Measurements from ENCODE around the gene MTG2.

Gene MTG2, protein sequence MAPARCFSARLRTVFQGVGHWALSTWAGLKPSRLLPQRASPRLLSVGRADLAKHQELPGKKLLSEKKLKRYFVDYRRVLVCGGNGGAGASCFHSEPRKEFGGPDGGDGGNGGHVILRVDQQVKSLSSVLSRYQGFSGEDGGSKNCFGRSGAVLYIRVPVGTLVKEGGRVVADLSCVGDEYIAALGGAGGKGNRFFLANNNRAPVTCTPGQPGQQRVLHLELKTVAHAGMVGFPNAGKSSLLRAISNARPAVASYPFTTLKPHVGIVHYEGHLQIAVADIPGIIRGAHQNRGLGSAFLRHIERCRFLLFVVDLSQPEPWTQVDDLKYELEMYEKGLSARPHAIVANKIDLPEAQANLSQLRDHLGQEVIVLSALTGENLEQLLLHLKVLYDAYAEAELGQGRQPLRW

DNA sequence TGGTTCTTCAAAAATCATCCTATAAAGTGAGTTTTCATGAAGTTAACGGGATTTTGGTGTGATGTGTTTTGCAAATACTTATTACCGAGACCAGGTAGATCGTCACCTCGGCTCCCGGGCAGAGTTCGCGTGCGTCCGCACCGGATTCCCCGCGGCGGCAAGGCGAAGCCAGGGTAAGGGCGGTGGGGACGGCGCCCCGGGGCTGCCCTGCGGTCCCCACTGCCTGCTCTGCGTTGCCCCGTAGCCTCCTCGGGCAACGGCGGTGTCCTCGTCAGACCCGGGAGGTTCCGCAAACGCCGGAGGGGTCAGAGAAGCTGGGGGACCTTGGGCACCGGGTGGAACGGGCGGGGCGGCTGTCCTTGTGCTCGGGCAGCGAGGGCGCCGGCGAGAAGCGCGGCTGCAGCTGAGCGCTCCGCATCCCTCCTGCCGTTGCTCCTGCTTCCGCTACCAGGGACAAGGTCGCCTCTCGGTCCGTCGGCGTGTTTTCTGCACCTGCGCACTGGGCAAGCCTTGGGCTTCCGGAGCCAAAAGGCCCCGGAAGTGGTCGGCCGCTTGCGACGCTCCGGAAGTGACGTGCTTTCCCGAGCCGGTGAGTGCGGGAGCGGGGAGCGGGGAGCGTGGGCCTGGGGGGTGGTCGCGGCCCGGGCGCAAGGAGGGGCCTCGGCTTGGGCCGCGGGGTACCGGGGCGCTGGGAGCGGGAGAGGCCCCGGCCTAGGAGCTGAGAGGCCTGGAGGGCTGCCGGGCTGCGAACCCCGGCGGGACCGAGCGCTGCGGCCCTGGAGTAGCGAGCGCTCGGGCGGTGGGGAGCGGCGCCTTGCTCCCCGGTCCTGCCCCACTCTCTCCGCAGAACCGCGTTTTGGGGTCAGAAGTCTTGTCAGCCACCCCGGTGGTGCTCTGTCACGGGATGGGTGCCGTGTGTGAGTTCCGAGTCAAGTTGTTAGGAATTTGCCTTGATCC is at the start of gene MTG2:
Gene MTG2, plus strand, starts transcription at position 560 of the 957 bp plus-strand sequence. CDS start 10,393 bp downstream, outside the sequence.
- DNase-seq = peak; percentile 85

DNA sequence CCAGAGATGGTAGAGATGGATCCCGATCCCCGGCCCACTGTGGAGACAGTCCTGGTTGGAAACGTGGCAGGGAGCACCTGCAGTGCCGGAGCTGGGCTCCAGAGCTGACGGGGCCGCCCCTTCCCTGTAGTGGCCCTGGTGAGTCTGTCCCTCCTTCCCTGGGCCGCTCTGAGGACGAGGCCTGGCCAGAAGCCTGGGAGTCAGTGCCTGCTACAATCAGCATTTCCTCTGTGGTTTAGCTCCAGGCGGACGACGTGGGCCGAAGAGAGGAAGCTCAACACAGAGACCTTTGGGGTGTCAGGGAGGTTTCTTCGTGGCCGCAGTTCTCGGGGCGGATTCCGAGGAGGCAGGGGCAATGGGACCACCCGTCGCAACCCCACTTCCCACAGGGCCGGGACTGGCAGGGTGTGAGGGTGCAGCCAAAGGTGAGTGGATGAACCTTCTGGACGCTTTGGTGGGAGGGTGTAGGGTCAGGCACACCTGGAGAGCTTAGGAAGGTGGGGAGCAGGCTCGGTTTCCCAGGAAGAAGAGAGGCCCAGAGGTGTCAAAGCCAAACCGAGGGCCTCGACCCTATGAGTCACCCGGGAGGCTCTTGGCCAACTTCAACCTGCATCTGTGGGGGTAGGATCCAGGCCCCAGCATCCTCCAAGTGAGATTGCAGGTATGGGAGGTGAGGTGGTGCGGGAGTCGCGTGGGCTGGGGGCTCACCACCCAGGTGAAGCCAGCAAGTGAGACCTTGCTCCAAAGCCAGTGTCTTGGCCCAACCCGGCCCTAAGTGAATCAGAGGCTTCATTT is 49.6 kb upstream of the MTG2 start:
- DNase-seq = no peak

DNA sequence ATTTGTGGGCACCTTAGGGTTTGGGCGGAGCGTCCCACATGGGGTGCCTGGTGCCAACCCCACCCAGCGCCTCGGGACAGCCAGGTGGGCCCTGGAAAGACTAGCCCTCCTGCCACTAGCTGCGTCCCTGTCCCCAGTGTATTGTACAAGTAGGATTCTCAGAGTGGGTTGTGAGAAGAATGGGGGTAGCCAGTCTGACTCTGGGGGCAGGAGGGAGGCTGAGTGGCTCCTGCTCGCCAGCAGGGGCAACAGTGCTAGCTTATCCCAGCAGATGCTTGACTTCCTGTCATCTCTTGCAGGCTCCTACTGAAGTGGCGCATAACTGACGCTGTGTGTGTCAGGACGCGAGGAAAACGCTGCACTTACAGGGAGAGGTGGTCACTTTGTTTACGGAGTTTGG is 49.0 kb upstream of the MTG2 start:
- no peak for DNase-seq

DNA sequence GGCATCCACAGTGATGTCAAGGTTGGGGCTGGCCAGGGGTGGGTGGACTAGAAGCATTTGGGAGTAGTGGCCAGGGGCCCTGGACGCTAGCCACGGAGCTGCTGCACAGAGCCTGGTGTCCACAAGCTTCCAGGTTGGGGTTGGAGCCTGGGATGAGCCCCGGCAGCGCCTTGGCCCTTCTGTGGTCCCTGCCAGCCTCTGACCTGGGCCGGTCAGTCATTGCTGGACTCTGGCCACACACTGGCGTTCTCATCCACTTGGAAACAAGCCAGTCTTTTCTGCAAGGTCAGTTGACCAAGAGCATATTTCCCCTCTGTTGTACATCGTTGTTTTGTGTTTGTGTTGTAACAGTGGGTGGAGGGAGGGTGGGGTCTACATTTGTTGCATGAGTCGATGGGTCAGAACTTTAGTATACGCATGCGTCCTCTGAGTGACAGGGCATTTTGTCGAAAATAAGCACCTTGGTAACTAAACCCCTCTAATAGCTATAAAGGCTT is 48.0 kb upstream of the MTG2 start:
- DNase-seq = no peak

DNA sequence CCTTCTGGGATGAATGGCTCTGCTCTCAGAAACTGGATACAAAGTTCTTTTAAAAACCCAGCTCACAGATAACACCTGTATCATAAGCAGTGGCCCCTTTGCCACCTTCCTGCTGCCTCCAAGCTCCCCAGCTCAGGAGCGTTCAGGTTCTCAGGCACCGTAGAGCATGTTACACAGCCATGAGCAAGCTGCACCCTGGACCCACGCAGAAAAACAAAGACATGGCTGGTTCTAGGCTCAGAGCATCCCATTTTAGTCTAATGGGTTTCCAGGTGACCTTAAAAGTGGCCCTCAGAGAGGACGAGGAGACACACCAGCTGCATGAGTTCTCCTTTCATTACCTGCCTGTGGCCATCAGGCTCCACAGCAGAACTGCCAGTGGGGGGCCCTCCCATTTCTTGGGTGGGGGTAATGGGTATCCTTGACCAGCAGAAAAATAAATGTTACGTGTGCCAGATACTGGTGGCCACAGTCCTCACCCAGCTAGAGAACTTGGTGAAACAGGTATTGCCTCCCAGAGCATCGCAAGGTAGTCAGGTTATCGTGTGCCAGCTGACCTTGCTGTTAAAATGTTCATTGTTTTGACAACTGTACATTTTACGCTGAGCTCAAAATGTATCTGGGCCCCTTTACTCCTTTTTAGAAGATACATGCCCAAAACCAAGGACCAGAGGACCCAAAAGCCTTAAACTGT is 47.1 kb upstream of the MTG2 start:
- DNase-seq = no peak

DNA sequence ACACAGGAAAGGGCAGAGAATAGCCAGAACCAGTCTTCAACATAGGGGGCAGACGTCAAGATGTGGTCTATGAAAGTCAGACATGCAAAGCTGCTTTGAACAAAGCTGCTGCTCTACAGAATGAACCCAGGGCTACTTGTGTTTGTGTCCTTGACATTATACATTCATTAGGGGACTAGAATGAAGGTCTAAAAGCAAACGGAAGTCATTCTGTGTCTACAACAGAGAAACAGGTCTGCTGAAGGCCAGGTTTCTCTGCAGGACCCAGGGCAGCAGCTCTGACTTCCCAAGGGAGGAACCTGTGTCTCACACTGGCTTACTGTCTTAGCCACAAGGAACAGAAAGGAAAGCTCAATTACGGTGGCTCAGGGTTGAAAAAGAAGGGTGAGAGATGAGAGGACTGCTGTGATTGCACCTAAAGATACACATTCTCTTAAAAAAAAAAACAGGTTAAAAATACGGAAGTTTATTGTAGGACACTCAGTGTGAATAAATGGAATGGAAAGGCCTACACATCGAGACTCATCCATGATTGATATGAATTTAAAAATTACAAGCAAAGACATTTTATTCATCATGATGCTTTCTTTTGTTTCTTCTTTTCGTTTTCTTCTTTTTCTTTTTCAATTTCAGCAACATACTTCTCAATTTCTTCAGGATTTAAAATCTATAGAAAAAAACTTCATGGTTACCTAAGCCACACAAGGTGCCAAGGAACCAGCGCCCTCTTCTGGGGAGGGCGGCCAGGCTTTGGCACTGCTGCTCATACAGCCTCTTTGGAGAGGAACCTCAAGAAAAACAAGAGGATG is 46.3 kb upstream of the MTG2 start:
- DNase-seq = no peak

DNA sequence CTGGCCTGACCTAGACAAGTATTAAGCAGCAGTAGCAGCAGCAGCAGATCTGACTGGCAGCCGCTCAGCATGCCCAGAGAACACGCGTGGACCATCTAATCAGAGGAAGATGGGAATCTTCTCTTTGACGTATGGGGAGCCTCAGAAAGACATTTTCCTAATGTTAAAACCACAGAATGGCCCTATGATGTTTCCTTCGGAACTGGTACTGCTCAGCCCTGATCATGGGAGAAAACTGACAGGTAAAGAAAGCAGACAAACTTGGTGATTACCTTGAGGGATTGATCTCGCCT is 45.8 kb upstream of the MTG2 start:
- DNase-seq = no peak

DNA sequence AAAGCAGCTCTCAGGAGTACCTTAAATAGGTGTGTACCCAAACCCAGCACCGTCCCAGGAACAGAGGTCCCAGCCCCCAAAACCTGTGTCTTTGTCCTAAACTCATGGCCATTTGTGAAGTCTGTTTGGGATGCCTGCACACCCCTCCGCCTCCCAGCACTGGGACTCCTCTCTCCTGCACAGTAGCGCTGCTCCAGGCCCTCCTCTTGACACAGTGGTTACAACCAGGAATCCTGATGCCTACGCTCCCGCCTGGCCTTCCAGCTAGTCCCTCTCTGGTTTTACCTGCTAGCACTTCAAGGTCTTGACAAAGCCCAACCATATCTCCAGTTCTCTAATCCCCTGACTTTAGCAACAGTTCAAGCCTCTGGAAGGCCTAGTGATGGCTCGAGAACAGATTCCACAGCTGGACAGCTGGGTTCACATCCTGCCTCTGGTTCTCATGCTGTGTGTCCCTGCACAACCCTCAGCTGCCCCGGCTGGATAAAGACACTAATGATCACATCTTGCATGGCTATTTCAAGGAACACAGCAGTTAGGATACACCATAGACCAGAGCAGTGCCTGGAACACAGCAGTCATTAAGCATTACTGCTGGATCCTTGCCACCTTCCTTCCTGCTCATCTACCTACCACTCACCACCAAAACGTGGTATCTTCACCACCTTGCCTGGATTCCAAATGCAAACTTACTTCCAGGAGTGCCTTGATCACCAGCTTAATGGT is 45.2 kb upstream of the MTG2 start:
- no peak for DNase-seq

DNA sequence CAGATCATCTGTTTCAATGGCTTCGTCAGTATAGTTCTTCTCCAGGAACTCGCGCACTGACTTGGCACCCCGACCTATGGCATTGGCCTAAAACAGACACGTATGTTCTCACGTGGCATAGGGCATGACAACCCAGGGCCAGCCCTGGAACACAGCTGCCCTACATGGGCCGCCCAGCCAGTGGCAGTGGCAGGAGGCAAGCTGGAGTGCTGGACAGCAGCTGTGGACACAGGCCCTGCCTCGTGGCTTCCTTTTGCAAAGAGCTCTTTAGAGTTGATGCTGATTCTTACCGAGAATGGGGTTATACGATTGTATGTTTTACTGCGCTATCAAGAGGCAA is 44.7 kb upstream of the MTG2 start:
- no peak for DNase-seq

DNA sequence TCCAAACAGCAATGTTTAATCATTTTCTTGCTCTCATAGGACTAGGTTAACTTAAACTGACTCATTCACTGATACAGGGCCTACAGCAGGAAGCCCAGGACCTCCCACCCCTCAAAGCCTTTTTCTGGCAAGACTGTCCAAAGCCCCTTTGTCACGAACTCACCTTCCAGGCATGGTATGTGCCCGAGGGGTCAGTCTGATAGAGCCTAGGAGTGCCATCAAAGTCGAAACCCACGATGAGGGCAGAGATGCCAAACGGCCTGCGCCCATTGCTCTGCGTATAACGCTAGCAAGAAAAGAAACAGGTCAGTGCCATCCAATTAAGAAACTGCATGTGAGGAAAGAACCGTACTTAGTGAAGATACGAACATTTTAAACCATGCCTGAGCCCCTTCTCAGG is 43.9 kb upstream of the MTG2 start:
- no peak for DNase-seq

DNA sequence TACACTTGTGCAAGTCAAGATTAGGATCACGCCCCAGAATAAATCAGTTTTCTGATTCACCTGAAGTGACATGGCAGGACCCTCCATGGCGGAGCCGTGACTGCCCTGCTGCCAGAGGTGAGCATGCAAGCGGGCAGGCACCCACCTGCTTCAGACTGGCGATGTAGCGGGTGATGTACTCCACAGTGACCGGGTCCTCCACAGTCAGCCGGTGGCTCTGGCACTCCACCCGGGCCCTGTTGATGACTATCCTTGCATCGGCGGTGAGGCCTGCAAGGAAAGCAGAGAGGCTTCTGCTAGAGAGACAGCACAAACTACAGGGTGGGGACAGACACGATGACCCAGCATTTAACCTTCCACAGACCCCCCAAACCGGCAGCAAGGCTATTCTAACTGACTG is 43.2 kb upstream of the MTG2 start:
- DNase-seq = no peak

DNA sequence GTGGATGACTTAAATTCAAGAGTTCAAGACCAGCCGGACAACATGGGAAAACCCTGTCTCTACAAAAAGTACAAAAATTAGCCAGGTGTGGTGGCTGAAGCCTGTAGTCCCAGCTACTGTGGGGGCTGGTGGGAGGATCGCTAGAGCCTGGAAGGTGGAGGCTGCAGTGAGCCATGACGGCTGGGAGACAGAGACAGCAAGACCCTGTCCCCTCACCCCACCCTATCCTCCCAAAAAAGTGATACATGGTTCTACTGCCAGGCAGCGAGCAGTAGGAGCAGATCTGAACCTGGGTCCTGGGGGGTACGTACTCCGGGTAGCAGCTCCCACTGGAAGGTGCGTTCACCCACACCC is 41.8 kb upstream of the MTG2 start:
- DNase-seq = no peak

DNA sequence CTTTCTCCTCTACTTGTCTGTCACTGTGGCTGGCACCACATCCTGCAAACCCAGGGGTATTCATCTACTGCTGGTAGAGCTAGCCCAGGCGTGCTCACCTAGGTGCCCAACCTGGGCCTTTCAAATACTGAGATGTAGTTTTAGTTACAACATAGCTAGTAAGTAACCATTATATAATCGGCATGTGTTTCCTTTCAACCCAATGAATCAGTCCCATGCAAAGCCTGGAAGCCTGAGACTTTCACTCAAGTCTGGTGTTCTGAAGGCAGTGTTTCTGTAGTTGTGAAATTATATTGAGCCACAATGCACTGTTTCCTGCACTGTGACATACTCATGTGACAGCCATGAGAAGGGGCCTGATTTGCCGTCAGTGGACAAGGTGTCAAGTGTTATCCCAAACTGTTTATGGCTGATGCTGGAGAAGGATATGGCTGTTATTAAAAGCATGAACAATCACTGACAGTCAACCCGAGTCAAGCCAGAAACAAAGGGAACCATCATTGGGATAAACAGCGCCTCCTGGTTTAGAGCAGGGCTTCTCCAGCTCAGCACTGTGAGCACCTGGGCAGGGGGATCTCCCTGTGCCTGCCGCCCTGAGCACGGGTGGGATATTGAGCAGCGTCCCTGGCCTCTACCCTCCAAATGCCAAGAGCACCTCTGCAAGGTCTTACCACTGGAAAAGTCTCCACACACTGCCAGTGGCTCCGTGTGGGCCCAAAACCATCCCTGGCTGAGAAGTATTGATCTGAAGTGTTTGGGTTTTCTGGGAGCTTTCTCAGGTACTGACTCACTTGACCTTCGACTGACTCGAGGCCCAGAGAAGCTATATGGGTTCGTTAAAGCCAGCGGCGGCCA is 41.2 kb upstream of the MTG2 start:
- DNase-seq = no peak

DNA sequence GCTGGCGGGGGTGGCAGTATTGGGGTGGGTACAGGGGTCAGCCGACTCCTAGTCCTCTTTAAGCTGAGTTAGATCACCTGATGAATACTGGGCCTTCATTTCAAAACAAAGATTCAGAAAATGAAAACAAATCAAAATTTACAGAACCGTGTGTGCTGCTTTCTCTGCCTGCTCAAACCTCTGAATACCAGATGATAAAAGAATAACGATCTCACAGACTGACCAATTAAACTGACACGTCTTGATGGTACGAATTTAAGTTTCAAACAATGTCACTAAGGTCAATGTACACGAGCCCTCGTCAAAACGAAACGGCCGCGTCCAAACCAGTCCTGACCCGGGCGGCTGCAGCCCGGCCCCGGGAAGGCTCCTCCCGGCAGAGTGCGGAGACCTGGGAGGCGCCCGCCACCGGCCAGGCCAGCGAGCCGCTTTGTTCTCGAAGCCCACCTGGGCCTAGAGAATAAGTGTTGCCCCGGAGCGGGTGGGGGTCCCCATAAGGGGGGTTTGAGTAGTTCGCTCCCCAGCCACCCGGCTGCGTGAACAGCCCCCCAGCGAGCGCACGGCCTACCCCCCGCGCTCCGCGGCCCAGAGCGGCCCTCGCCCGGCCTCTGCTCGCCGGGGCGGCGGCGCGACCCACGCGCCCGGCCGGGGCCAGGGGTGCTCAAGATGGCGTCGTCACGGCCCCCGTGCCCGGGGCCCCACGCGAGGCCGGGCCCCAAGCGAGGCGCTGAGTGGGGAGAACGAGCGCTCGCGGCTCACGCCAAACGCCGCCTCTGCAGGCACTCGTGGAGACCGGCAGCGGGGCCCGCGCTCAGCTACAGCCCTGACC is 40.4 kb upstream of the MTG2 start:
- DNase-seq = no peak

DNA sequence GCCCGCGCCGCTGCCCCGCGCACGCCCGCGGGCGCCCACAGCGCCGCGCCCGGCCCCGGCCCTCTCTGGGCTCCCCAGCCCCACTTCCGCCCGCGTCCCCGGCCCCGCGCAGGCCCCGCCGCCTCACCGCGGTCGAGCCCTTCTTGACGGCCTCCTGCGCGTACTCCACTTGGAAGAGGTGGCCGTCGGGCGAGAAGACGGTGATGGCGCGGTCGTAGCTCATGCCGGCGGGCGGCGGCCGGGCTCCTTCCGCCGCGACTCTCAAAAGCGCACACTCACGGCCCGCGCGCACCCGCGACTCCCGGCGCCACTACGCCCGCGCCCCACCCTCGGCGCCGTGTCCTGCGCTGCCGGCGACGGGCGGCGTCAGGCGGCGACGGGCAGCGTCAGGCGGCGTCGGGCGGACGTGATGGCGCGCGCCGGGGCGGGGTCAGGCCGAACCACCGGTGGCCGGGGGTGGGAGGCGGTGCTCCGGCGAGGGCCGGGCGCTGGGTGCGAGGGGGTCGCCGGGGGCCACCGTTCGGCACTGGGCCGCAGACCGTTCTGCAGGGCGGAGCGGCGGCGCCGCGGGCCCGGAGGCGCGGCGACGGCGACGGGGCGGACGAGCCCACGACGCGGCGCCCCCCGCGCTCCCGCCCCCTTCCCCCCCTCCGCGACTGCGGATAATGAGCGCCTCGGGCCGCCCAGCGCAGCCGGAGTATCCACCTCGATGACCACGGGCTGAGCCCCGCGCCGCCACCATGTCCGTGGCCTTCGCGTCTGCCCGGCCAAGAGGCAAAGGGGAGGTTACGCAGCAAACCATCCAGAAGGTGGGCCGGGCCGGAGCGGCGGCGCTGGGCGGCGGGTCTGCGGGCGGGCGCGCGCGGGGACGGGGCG is 39.5 kb upstream of the MTG2 start, which contains the start of the genes PSMA7 and SS18L1:
Gene PSMA7, minus strand, starts transcription at position 314 of the 876 bp plus-strand sequence. Its CDS starts 91 bp downstream, at position 223.
Gene SS18L1, plus strand, starts transcription at position 689 of the 876 bp plus-strand sequence. Its CDS starts 52 bp downstream, at position 741.
- DNase-seq = peak; percentile 71

DNA sequence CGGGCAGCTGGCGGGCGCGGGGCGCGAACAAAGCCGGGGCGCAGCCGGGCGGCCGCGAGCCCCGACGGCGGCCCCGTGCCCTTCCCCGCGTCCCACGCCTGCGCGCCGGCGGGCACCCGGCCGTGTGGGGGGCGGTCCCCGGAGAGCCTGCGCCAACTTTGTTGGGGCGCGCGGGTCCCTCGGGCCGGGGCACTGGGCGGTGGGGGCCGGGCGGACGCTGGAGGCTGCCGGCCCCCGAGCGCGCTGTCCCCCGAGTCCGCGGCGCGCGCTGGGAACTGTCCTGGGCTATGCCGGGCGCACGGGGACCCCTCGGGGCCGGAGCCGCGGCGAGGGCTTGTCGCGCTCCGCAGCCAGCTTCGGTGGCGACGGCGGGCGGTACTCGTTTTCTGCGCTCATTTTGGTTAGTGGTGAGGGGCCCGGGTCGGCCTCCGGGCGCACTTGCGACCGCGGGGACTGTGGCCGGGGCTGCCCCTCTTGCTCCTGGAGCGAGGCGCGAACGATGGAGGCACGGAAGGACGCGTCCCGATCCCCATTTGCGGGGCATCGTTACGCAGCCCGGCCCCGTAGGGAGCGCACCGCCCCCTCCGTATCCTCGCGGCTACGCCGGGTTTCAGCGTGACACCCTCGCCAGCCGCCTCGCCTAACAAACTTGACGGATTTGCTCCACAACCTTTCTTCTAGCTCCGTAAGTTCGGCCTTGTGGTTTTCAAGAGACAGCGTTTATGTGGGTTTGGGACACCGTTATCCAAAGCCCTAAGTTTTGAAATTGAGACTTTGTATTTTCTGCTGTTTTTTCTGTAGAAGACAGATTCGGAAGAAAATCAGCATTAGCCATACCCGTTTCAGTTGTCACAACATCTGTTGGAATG is 38.6 kb upstream of the MTG2 start:
- DNase-seq = no peak

DNA sequence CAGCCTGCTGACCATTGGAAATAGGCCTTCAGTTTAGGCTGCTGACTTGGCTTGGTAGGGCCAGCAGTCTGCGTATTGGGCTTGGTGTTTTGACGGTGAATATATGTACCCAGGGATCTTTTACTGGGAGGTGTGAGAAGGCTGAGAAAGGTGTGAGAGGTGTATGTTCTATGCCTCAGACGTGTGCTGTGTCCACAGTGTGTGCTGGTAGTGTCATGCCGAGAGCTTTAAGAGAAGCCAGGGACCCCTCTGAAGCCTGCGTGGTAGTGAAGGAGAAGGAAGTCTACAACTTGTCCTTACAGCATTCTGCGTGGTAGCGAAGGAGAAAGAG is 37.2 kb upstream of the MTG2 start:
- no peak for DNase-seq
